Hepatocyte (in vitro differentiated cells): ENCODE measurements around the gene ENPP4. TPM values are rescaled to one million over a fixed set of nuclear protein-coding genes. Genes with fewer than 3 reads are reported as not detected.

Source experiments
- DNase-seq: peaks from one replicate; pipeline ENCODE4 v3.0.0-alpha.2; 2016; ENCODE audit warnings: low spot score
- H2AFZ ChIP-seq: fragments of 200-600 bp; sonication (generic); 2 replicates; pipeline ENCODE4 v1.6.0; 2016; ENCODE audit warnings: antibody characterized with exemption, mild to moderate bottlenecking
- H3K27ac ChIP-seq: fragments of 200-600 bp; sonication (generic); 2 replicates; pipeline ENCODE4 v1.5.1; 2016; ENCODE audit warnings: mild to moderate bottlenecking
- H3K27me3 ChIP-seq: fragments of 200-600 bp; sonication (generic); 2 replicates; pipeline ENCODE4 v1.6.1; 2016
- H3K36me3 ChIP-seq: fragments of 200-600 bp; sonication (generic); replicated peaks from 2 replicates; pipeline ENCODE4 v1.5.1; 2016; ENCODE audit warnings: low read depth; ENCODE audit not compliant: insufficient read depth
- H3K4me1 ChIP-seq: fragments of 200-600 bp; sonication (generic); 2 replicates; pipeline ENCODE4 v1.5.1; 2016; ENCODE audit warnings: mild to moderate bottlenecking, moderate library complexity; ENCODE audit not compliant: insufficient read depth
- H3K4me2 ChIP-seq: fragments of 200-600 bp; sonication (generic); 2 replicates; pipeline ENCODE4 v1.6.0; 2016
- H3K4me3 ChIP-seq: fragments of 200-600 bp; sonication (generic); 2 replicates; pipeline ENCODE4 v1.5.1; 2016; ENCODE audit warnings: mild to moderate bottlenecking
- H3K79me2 ChIP-seq: fragments of 200-600 bp; sonication (generic); 2 replicates; pipeline ENCODE4 v1.6.0; 2017; ENCODE audit warnings: mild to moderate bottlenecking
- H3K9me2 ChIP-seq: fragments of 200-600 bp; sonication (generic); replicated peaks from 2 replicates; pipeline ENCODE4 v1.6.0; 2017; ENCODE audit warnings: mild to moderate bottlenecking; ENCODE audit not compliant: insufficient read depth
- H3K9me3 ChIP-seq: fragments of 200-600 bp; sonication (generic); 2 replicates; pipeline ENCODE4 v1.5.1; 2016; ENCODE audit warnings: low read depth, mild to moderate bottlenecking
- H4K20me1 ChIP-seq: fragments of 200-600 bp; sonication (generic); 2 replicates; pipeline ENCODE4 v1.6.0; 2016; ENCODE audit warnings: mild to moderate bottlenecking; ENCODE audit not compliant: insufficient read depth, poor library complexity, severe bottlenecking
- EZH2 ChIP-seq: fragments of 200-600 bp; sonication (generic); IDR thresholded peaks from 2 replicates; pipeline ENCODE4 v1.6.1; 2016; ENCODE audit warnings: antibody characterized with exemption, mild to moderate bottlenecking, borderline replicate concordance
- EZH2phosphoT487 ChIP-seq: fragments of 200-600 bp; sonication (generic); IDR thresholded peaks from one replicate; pipeline ENCODE4 v1.6.1; 2018; ENCODE audit warnings: antibody characterized with exemption, mild to moderate bottlenecking, low read depth, moderate library complexity; ENCODE audit not compliant: unreplicated experiment, severe bottlenecking
- WGBS: methylation state at CpG from one replicate; pipeline ENCODE4 v1.1.6; 2016; ENCODE audit warnings: low lambda C conversion rate; ENCODE audit errors: missing lambda C conversion rate; 5-methylcytosine and 5-hydroxymethylcytosine counted together
- polyA plus RNA-seq: library from polyadenylated mRNA; unstranded; fragments of >200 nt; fragmentation: Nextera tagmentation; extraction: Ambion mirVana; gene quantifications from 2 replicates; pipeline ENCODE4 v1.2.1, GENCODE V29; 2016
- total RNA-seq: library from RNA; depleted of rRNA; stranded (reverse); fragments of >200 nt; gene quantifications from 2 replicates; pipeline ENCODE4 v1.2.3, GENCODE V29; 2014
- TF ChIP-seq, protein P1 (sequence below): fragments of 200-600 bp; sonication (generic); IDR thresholded peaks from 2 replicates; pipeline ENCODE4 v1.5.1; 2016; ENCODE audit warnings: antibody characterized with exemption, mild to moderate bottlenecking; ENCODE audit not compliant: poor library complexity

Gene ENPP4
- total and polyA plus RNA-seq, 2 experiments from 2014 or later, result 3.5 to 12.2 TPM

DNA sequence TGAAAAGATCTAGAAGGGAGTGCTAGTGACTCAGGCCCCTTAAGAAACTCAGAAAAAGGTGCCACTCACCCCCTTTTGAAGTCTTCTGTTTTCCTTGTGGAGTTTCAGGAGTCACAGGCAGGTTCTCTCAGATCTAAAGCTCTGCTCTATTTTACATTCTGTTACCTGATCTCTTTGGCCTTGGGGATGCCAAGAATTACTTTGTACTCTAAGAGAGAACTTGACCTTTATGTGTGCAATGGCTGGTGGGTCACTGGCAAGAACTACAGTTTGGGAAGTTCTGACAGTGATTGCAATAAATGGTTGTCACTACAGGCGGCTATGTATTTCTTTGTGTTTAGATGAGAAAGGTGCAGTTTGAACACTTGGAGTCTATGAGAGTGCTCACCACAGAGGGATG, 24.2 kb upstream of the ENPP4 start:
- H3K36me3 ChIP-seq, result no peaks in the 10 kb centered on the region
- H3K27me3 ChIP-seq, result no peaks in the 10 kb centered on the region
- no peak overlapping the region for H3K4me2 ChIP-seq
- H3K27ac ChIP-seq, result no peak overlapping the region
- no peaks in the 10 kb centered on the region for H3K9me2 ChIP-seq
- H4K20me1 ChIP-seq, result no peaks in the 10 kb centered on the region
- DNase-seq, result no peak
- no peak overlapping the region for H2AFZ ChIP-seq
- H3K79me2 ChIP-seq, result no peaks in the 10 kb centered on the region
- WGBS, result 47% methylated on average over 1 of the region's 1 CpG
- no peaks in the 10 kb centered on the region for H3K9me3 ChIP-seq
- TF ChIP-seq, protein P1, sequence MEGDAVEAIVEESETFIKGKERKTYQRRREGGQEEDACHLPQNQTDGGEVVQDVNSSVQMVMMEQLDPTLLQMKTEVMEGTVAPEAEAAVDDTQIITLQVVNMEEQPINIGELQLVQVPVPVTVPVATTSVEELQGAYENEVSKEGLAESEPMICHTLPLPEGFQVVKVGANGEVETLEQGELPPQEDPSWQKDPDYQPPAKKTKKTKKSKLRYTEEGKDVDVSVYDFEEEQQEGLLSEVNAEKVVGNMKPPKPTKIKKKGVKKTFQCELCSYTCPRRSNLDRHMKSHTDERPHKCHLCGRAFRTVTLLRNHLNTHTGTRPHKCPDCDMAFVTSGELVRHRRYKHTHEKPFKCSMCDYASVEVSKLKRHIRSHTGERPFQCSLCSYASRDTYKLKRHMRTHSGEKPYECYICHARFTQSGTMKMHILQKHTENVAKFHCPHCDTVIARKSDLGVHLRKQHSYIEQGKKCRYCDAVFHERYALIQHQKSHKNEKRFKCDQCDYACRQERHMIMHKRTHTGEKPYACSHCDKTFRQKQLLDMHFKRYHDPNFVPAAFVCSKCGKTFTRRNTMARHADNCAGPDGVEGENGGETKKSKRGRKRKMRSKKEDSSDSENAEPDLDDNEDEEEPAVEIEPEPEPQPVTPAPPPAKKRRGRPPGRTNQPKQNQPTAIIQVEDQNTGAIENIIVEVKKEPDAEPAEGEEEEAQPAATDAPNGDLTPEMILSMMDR, result no peak
- no peak for TF ChIP-seq EZH2phosphoT487
- TF ChIP-seq EZH2, result no peak
- no peak overlapping the region for H3K4me3 ChIP-seq
- H3K4me1 ChIP-seq, result no peaks in the 10 kb centered on the region

DNA sequence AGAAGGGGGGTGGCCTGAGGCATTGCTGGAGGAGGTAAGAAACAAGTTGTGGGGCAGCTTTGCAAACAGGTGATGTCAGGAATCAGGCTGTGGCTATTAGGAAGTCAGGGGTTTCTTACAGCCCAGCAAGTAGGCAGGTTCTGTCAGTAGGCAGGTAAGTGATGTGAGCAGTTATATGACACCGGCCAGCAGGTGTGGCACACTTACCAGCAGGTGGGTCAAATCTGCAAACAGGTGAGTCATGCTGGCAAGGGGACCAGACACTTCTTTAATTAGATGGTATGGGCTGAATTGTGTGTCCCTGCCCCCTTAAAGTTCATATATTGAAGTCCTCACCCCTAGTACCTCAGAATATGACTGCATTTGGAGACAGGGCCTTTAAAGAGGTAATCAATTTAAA, 16.4 kb upstream of the ENPP4 start:
- H2AFZ ChIP-seq, result no peak overlapping the region
- no peak overlapping the region for H3K27ac ChIP-seq
- H3K9me3 ChIP-seq, result no peaks in the 10 kb centered on the region
- no peaks in the 10 kb centered on the region for H3K27me3 ChIP-seq
- no peaks in the 10 kb centered on the region for H3K9me2 ChIP-seq
- no peaks in the 10 kb centered on the region for H3K79me2 ChIP-seq
- H3K4me2 ChIP-seq, result no peak overlapping the region
- 75% methylated on average over 1 of the region's 1 CpG for whole genome bisulfite sequencing
- no peak overlapping the region for H3K4me3 ChIP-seq
- no peaks in the 10 kb centered on the region for H3K4me1 ChIP-seq
- TF ChIP-seq, protein P1, result no peak
- TF ChIP-seq EZH2, result no peak
- TF ChIP-seq EZH2phosphoT487, result no peak
- peak; percentile 37 for DNase-seq
- no peaks in the 10 kb centered on the region for H4K20me1 ChIP-seq
- H3K36me3 ChIP-seq, result no peaks in the 10 kb centered on the region

DNA sequence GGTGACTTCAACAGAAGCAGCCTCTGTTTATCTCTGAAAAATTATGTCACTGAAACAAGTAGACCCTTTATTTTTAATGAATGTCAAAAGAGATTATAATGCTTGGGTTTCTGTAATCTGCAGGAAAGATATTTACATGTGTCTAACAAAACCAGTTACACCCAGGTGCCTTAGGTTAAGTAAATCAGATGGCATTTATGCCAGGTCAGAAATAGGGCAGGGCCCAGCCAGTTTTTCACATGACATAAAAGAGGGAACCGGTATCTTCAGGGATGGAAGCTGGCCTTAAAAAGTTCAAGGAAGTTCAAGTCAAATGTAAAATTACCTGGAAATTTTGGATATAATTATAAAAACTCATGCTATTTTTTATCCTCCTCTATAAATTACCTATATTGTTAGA, 14.2 kb upstream of the ENPP4 start:
- TF ChIP-seq, protein P1, result no peak
- TF ChIP-seq EZH2phosphoT487, result no peak
- TF ChIP-seq EZH2, result no peak
- WGBS, result 98% methylated on average over 1 of the region's 1 CpG

DNA sequence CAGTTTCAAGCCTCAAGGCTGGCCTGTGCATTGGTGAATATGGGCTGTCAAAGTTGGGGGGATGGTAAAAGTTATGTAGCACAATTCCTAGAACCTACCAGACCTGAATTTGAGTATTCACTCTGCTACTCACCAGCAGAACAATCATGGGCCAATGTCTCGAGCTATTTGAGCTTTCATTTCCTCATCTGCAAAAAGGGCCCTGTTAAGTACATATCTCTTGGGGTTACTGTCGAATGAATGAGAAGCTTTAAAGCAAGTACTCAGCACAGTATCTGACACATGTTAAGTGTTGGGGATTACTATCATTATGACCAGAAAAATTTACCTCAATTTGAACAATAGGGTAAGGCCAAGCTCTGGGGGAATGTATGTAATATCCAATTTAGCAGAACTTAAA, 13.5 kb upstream of the ENPP4 start:
- Histone ChIP-seq H3K4me3 (no peak overlapping the region), H3K9me2 (no peaks in the 10 kb centered on the region), H3K4me2 (no peak overlapping the region), H3K4me1 (no peaks in the 10 kb centered on the region), H3K9me3 (no peaks in the 10 kb centered on the region), H3K27me3 (no peaks in the 10 kb centered on the region), H4K20me1 (no peaks in the 10 kb centered on the region), H3K36me3 (no peaks in the 10 kb centered on the region), H2AFZ (no peak overlapping the region), H3K79me2 (no peaks in the 10 kb centered on the region), H3K27ac (no peak overlapping the region)
- TF ChIP-seq EZH2phosphoT487, result no peak
- TF ChIP-seq, protein P1, result no peak
- no peak for TF ChIP-seq EZH2
- 84% methylated on average over 2 of the region's 2 CpGs for WGBS
- no peak for DNase-seq

More for the DNA sequence above, 14.2 kb upstream of the ENPP4 start:
- no peaks in the 10 kb centered on the region for H3K27me3 ChIP-seq
- H3K9me2 ChIP-seq, result no peaks in the 10 kb centered on the region
- no peaks in the 10 kb centered on the region for H3K9me3 ChIP-seq
- no peaks in the 10 kb centered on the region for H3K79me2 ChIP-seq
- no peak overlapping the region for H3K27ac ChIP-seq
- H3K4me3 ChIP-seq, result no peak overlapping the region
- no peak for DNase-seq
- H4K20me1 ChIP-seq, result no peaks in the 10 kb centered on the region
- H2AFZ ChIP-seq, result no peak overlapping the region
- H3K4me2 ChIP-seq, result no peak overlapping the region
- no peaks in the 10 kb centered on the region for H3K36me3 ChIP-seq
- no peaks in the 10 kb centered on the region for H3K4me1 ChIP-seq
